K562 (cell line): ENCODE measurements around the gene GNAZ. TPM values are rescaled to one million over a fixed set of nuclear protein-coding genes. Genes with fewer than 3 reads are reported as not detected.

Source experiments
- ATAC-seq: fragments of 200-7000 bp; cut with Tn5 transposase; 3 replicates; pipeline ENCODE4 v1.9.1; 2020; ENCODE audit warnings: moderate library complexity
- BruUV-seq: library from RNA; stranded (reverse); fragments of 400-500 nt; replicated peaks from 2 replicates; lab custom pipeline; 2021; lab: Mats Ljungman, UMichigan
- CTCF ChIA-PET: fragments of 300-600 bp; formaldehyde crosslinking; extraction: SDS; loops from one replicate; lab custom pipeline; 2021; ENCODE audit warnings: low intra/inter-chr PET ratio; lab: Yijun Ruan, JAX
- POLR2A ChIA-PET: fragments of 300-600, 350-650 bp; sonication (Branson Sonifier 250); formaldehyde crosslinking; extraction: SDS; loops from one replicate; lab custom pipeline; 2021; ENCODE audit warnings: antibody characterized with exemption, inconsistent platforms; lab: Yijun Ruan, JAX
- DNase-seq, 4 experiments: peaks; one replicate each; pipeline versions ENCODE4 v3.0.0 to v3.0.0-alpha.2; 2011 to 2018; ENCODE audit warnings: low spot score in 3 of 4, mixed read lengths in 3 of 4; ENCODE audit errors: extremely low read depth in 1 of 4
- FAIRE-seq: peaks from 2 replicates; lab custom pipeline; 2011; peaks lifted over from hg19 to GRCh38; lab: Jason Lieb, UNC
- H2AFZ ChIP-seq: 2 replicates; pipeline ENCODE4 v1.6.0; 2011; ENCODE audit warnings: low read depth, low read length, control low read depth, inconsistent platforms
- H3K27ac ChIP-seq: fragments of 200-600 bp; 3 replicates; pipeline ENCODE4 v1.8.0; 2011; ENCODE audit warnings: low read depth, mild to moderate bottlenecking, control low read depth, inconsistent platforms, low read length, moderate library complexity, mixed read lengths; ENCODE audit errors: extremely low read depth
- H3K27me3 ChIP-seq, 2 experiments: fragments of 300-600 bp in 1 of 2; 2 replicates in 1 of 2; 3 replicates in 1 of 2; pipeline versions ENCODE4 v1.6.0 to v1.8.0; 2011; ENCODE audit warnings: inconsistent platforms in 2 of 2, low read length in 2 of 2, mild to moderate bottlenecking in 1 of 2, mixed read lengths in 1 of 2, moderate library complexity in 1 of 2; ENCODE audit not compliant: control insufficient read depth in 2 of 2, insufficient read depth in 2 of 2
- H3K36me3 ChIP-seq: fragments of 300-600 bp; 3 replicates; pipeline ENCODE4 v1.8.0; 2011; ENCODE audit warnings: mild to moderate bottlenecking, low read length, inconsistent platforms; ENCODE audit not compliant: control insufficient read depth, insufficient read depth
- H3K4me1 ChIP-seq, 2 experiments: fragments of 200-600 bp in 1 of 2; replicated peaks in 1 of 2; 2 replicates in 1 of 2; 3 replicates in 1 of 2; pipeline versions ENCODE4 v1.5.1 to v1.8.0; 2011; ENCODE audit warnings: inconsistent platforms in 2 of 2, low read length in 2 of 2, mild to moderate bottlenecking in 1 of 2, mixed read lengths in 1 of 2, moderate library complexity in 1 of 2; ENCODE audit not compliant: control insufficient read depth in 2 of 2, insufficient read depth in 2 of 2
- H3K4me2 ChIP-seq: 2 replicates; pipeline ENCODE4 v1.6.1; 2011; ENCODE audit warnings: low read length, control low read depth, inconsistent platforms, mixed read lengths; ENCODE audit not compliant: insufficient read depth
- H3K4me3 ChIP-seq: fragments of 200-600 bp; sonication (generic), shearing (Covaris generic); 2 replicates; pipeline ENCODE4 v1.5.1; 2016; ENCODE audit warnings: control low read depth, inconsistent platforms
- H3K79me2 ChIP-seq: fragments of 200-600 bp; 3 replicates; pipeline ENCODE4 v1.8.0; 2011; ENCODE audit warnings: low read length, inconsistent platforms; ENCODE audit not compliant: control insufficient read depth, insufficient read depth
- H3K9ac ChIP-seq, 2 experiments: 2 replicates each; pipeline versions ENCODE4 v1.6.0 to v1.6.1; 2011; ENCODE audit warnings: low read depth in 2 of 2, low read length in 2 of 2, control low read depth in 1 of 2, inconsistent platforms in 1 of 2, mild to moderate bottlenecking in 1 of 2, mixed read lengths in 1 of 2; ENCODE audit not compliant: insufficient read depth in 1 of 2
- H3K9me1 ChIP-seq: one replicate; pipeline ENCODE4 v1.6.0; 2011; ENCODE audit warnings: inconsistent platforms, mild to moderate bottlenecking, low read length, moderate library complexity; ENCODE audit not compliant: control insufficient read depth, insufficient read depth
- H3K9me3 ChIP-seq: replicated peaks from 2 replicates; pipeline ENCODE4 v1.5.1; 2011; ENCODE audit warnings: low read depth, low read length, inconsistent platforms; ENCODE audit not compliant: control insufficient read depth, insufficient read depth
- H4K20me1 ChIP-seq: replicated peaks from 2 replicates; pipeline ENCODE4 v1.6.1; 2011; ENCODE audit warnings: low read length, inconsistent platforms, mixed read lengths; ENCODE audit not compliant: control insufficient read depth, insufficient read depth
- BHLHE40 ChIP-seq: IDR thresholded peaks from 2 replicates; pipeline ENCODE4 v1.6.1; 2011; ENCODE audit warnings: low read length, improper control_type of control experiment
- RB1 ChIP-seq: fragments of 450-650 bp; IDR thresholded peaks from 2 replicates; pipeline ENCODE4 v1.6.1; 2017; ENCODE audit warnings: low read depth, mild to moderate bottlenecking
- SIX5 ChIP-seq, 2 experiments: IDR thresholded peaks; 2 replicates each; pipeline ENCODE4 v1.6.1; 2011; ENCODE audit warnings: low read length in 2 of 2, borderline replicate concordance in 1 of 2, low read depth in 1 of 2, mild to moderate bottlenecking in 1 of 2, moderate library complexity in 1 of 2; ENCODE audit not compliant: insufficient read depth in 1 of 2
- SMAD4 ChIP-seq: fragments of 250-450 bp; sonication (Bioruptor Pico); conservative IDR thresholded peaks from 2 replicates; pipeline ENCODE4 v1.8.0; 2021; ENCODE audit warnings: inconsistent platforms, mild to moderate bottlenecking, moderate library complexity
- SMC3 ChIP-seq: conservative IDR thresholded peaks from 2 replicates; pipeline ENCODE4 v1.6.1; 2011; ENCODE audit warnings: low read depth, low read length, improper control_type of control experiment; ENCODE audit not compliant: insufficient read depth
- TEAD4 ChIP-seq, 2 experiments: sonication (generic) in 1 of 2; formaldehyde crosslinking in 1 of 2; IDR thresholded peaks; 2 replicates each; pipeline versions ENCODE4 v1.6.1 to v1.8.0; 2012 to 2022; ENCODE audit warnings: borderline replicate concordance in 1 of 2, inconsistent platforms in 1 of 2, low read length in 1 of 2, mild to moderate bottlenecking in 1 of 2, missing genetic modification reagents in 1 of 2
- ZHX1 ChIP-seq: fragments of 150-350 bp; conservative IDR thresholded peaks from 2 replicates; pipeline ENCODE4 v1.6.1; 2014; ENCODE audit warnings: low read length
- WGBS: fragments of 100-300 bp; shearing (Covaris generic); methylation state at CpG from one replicate; pipeline ENCODE4 v1.1.6; 2016; ENCODE audit warnings: low coverage, mixed read lengths; ENCODE audit not compliant: insufficient coverage; ENCODE audit errors: missing lambda C conversion rate; 5-methylcytosine and 5-hydroxymethylcytosine counted together
- in situ Hi-C: fragments of 300-500 bp; cut with MboI; formaldehyde crosslinking; loops from 4 replicates; pipeline ENCODE4 v1.15.0; 2018; ENCODE audit warnings: inconsistent platforms, mixed read lengths
- intact Hi-C: fragments of 100-400 bp; cut with micrococcal nuclease; formaldehyde crosslinking; loops from 2 replicates; pipeline ENCODE4 v1.14.2; 2022
- polyA plus RNA-seq, 8 experiments: library from polyadenylated mRNA; depleted of rRNA in 4 of 8; stranded (reverse) in 5 of 8; unstranded in 3 of 8; fragments of >200 nt; fragmentation: Nextera tagmentation in 2 of 8; fragmentation: Illumina TruSeq in 1 of 8; extraction: Ambion mirVana in 2 of 8; extraction: Trizol in 1 of 8; gene quantifications; 2 replicates each; pipeline versions ENCODE4 v1.2.1 to v1.2.3, GENCODE V29; 2011 to 2014; ENCODE audit warnings: inconsistent platforms in 1 of 8, missing spikeins in 1 of 8
- total RNA-seq, 7 experiments: library from RNA; depleted of rRNA in 6 of 7; stranded (reverse); fragments of >200 nt in 6 of 7; fragmentation: Illumina TruSeq in 2 of 7; extraction: Trizol in 2 of 7; gene quantifications; 2 replicates each; pipeline versions ENCODE4 v1.2.1 to v1.2.3, GENCODE V29; 2011 to 2021; ENCODE audit warnings: low replicate concordance in 1 of 7

GNAZ gene
- total and polyA plus RNA-seq, 9 of the 15 experiments (the other 6 are each of a cell fraction or from before 2014, with no cell fraction given): 0.04 to 0.22 (median 0.13) TPM; not detected in 3

GRCh38 chr22:23163665-23164064 lies 93.3 kb downstream of the GNAZ start:
- Histone ChIP-seq H3K9ac (peak overlapping the region in 1 of 2 experiments; percentile 21; a peak in 1 of 4 replicates), H3K27me3 (peaks cover 76 to 89% of the 10 kb centered on the region in 2 experiments), H3K4me2 (no peak overlapping the region), H3K4me1 (peaks cover 0 to 10% of the 10 kb centered on the region in 2 experiments; a peak in 3 of 5 replicates), H3K79me2 (no peaks in the 10 kb centered on the region), H2AFZ (no peak overlapping the region), H3K4me3 (no peak overlapping the region), H3K36me3 (no peaks in the 10 kb centered on the region), H3K9me1 (peaks cover 24% of the 10 kb centered on the region), H4K20me1 (peaks cover 81% of the 10 kb centered on the region), H3K9me3 (no peaks in the 10 kb centered on the region), H3K27ac (no peak overlapping the region)
- CTCF ChIA-PET: no interaction called here
- intact Hi-C loops: no loop called here
- DNase-seq (no peak), ATAC-seq (no peak), FAIRE-seq (no peak)
- POLR2A ChIA-PET: interaction anchor here (0.6 to 86.5 kb wide), 12 partner anchors 21 to 118 kb away, joined by 3 to 3476 read pairs (median 4); partner anchors contain the start of genes BCR and RAB36
- in situ Hi-C loops: loop anchor here (25.0 kb wide), 1 partner anchor 424 kb away; the partner anchor contains the start of gene IGLL1
- TF ChIP-seq SIX5 (IDR thresholded peaks at IDR 0.05; ENCODE audit: borderline replicate concordance in 1 of 2, insufficient read depth in 1 of 2, low read depth in 1 of 2, low read length in 2 of 2) (peak in 1 of 2 experiments; percentile 15; a peak in 1 of 4 replicates), RB1 (no peak), TEAD4 (IDR thresholded peaks at IDR 0.05; ENCODE audit: low read length) (0 out of 2 replicates have a peak, but pooled peaks have one; percentile 1), TEAD4 (CRISPR knock-in tag; IDR thresholded peaks at IDR 0.05; ENCODE audit: borderline replicate concordance) (no peak), SMC3 (0 out of 2 replicates have a peak, but pooled peaks have one; percentile 11), BHLHE40 (0 out of 2 replicates have a peak, but pooled peaks have one; percentile 2), ZHX1 (0 out of 2 replicates have a peak, but pooled peaks have one; percentile 8), SMAD4 (CRISPR knock-in tag) (no peak)
- no TSS peak for BruUV-seq
- 13% methylated on average over 8 of the region's 8 CpGs for WGBS
